SKM-1 (cell line): ENCODE results near the gene SLC1A5.

Source experiments
- DNase-seq: peaks from one replicate; lab custom pipeline; 2025; ENCODE audit not compliant: unreplicated experiment; lab: John Stamatoyannopoulos, UW

The SLC1A5 gene

GRCh38 chr19:46726551-46726950 is 61.8 kb downstream of the SLC1A5 start:
- no peak for DNase-seq

- no peak for DNase-seq
Measured at GRCh38 chr19:46725859-46726393, 62.5 kb downstream of the SLC1A5 start.

- no peak for DNase-seq
Measured at GRCh38 chr19:46725036-46725820, 63.2 kb downstream of the SLC1A5 start.
